ENCODE data around the gene NKAIN4. TPM values are rescaled to one million over a fixed set of nuclear protein-coding genes. Genes with fewer than 3 reads are reported as not detected.
"Not testable (repeated sequence)": the region's sequence is repeated elsewhere in the genome, so short reads cannot be mapped to it uniquely, and the experiment has no call there.

The NKAIN4 gene
- polyA plus RNA-seq, 1 donor (not counting 4 experiments of a cell fraction or from before 2014, with no cell fraction given), result not detected

DNA sequence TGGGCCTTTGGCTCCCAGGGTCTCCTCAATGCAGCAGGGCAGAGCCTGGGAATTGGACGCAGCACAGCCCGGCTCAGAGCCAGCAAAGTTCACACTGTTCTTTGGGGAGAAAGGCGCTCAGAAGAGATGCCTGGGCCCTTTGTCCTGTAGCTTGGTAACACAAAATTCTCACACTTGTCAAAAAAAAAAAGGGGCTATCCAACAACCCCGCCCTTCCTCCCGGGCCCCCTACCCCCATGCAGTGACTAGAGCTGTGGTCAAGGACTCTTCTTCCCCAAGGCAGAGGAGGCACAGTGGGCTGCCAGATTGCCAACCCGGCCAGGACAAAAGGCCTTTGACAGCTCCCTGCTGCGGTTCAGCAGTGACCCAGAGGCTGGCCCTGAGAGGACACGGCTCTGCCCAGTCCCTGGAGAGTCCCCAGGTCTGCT, 2.0 kb downstream of the NKAIN4 start:
- DNase-seq (ENCODE audit: low read depth, low spot score) (no peak), FAIRE-seq (no peak)
- Histone ChIP-seq H3K9me1 (ENCODE audit: control insufficient read depth, extremely low read depth, insufficient read depth, low read length) (no peaks in the 10 kb centered on the region), H3K9ac (ENCODE audit: control insufficient read depth, extremely low read depth, insufficient read depth, low read length) (no peak overlapping the region), H3K27me3 (ENCODE audit: control insufficient read depth, extremely low read depth, insufficient read depth, low read length) (peaks cover 50% of the 10 kb centered on the region), H3K36me3 (ENCODE audit: control insufficient read depth in 2 of 2, extremely low read depth in 1 of 2, insufficient read depth in 2 of 2, low read length in 2 of 2) (no peaks in the 10 kb centered on the region), H2AFZ (ENCODE audit: control insufficient read depth, low read length) (no peak overlapping the region), H3K4me1 (ENCODE audit: control insufficient read depth, extremely low read depth, insufficient read depth, low read length) (peaks cover 17% of the 10 kb centered on the region), H4K20me1 (ENCODE audit: control insufficient read depth, extremely low read depth, insufficient read depth, low read length) (no peaks in the 10 kb centered on the region), H3K4me2 (ENCODE audit: control insufficient read depth, extremely low read depth, insufficient read depth, low read depth, low read length) (no peak overlapping the region), H3K27ac (ENCODE audit: control insufficient read depth, insufficient read depth, low read length) (no peak overlapping the region), H3K4me3 (ENCODE audit: control insufficient read depth in 2 of 3, extremely low read depth in 1 of 3, insufficient read depth in 2 of 3, low read depth in 1 of 3, low read length in 3 of 3) (no peak overlapping the region), H3K79me2 (ENCODE audit: control insufficient read depth, insufficient read depth, low read length) (no peaks in the 10 kb centered on the region), H3K9me3 (ENCODE audit: control insufficient read depth, low read depth, low read length) (no peaks in the 10 kb centered on the region)
- dilution Hi-C loops (cut with MboI; ENCODE audit: extremely low pct_ligation_motif_present, low sequenced_read_pairs), result no loop called here
- TF ChIP-seq, protein P1, sequence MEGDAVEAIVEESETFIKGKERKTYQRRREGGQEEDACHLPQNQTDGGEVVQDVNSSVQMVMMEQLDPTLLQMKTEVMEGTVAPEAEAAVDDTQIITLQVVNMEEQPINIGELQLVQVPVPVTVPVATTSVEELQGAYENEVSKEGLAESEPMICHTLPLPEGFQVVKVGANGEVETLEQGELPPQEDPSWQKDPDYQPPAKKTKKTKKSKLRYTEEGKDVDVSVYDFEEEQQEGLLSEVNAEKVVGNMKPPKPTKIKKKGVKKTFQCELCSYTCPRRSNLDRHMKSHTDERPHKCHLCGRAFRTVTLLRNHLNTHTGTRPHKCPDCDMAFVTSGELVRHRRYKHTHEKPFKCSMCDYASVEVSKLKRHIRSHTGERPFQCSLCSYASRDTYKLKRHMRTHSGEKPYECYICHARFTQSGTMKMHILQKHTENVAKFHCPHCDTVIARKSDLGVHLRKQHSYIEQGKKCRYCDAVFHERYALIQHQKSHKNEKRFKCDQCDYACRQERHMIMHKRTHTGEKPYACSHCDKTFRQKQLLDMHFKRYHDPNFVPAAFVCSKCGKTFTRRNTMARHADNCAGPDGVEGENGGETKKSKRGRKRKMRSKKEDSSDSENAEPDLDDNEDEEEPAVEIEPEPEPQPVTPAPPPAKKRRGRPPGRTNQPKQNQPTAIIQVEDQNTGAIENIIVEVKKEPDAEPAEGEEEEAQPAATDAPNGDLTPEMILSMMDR (optimal IDR thresholded peaks at IDR 0.05 in 1 of 3, IDR thresholded peaks at IDR 0.05 in 1 of 3, conservative IDR thresholded peaks at IDR 0.05 in 1 of 3; ENCODE audit: extremely low read depth in 1 of 3, insufficient read depth in 2 of 3, low read length in 3 of 3), result no peak
- TF ChIP-seq EZH2 (IDR thresholded peaks at IDR 0.05; ENCODE audit: low read length), result no peak

DNA sequence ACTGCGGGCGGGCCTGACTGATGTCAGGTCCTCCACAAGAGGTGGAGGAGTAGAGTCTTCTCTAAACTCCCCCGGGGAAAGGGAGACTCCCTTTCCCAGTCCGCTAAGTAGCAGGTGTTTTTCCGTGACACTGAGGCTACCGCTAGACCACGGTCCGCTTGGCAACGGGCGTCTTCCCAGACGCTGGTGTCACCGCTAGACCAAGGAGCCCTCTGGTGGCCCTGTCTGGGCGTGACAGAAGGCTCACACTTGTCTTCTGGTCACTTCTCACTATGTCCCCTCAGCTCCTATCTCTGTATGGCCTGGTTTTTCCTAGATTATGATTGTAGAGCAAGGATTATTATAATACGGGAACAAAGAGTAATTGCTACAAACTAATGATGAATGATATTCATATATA, 2.9 kb downstream of the NKAIN4 start:
- H3K79me2 ChIP-seq (ENCODE audit: control insufficient read depth, insufficient read depth, low read length); dilution Hi-C loops (cut with MboI; ENCODE audit: extremely low pct_ligation_motif_present, low sequenced_read_pairs); H3K9ac ChIP-seq (ENCODE audit: control insufficient read depth, extremely low read depth, insufficient read depth, low read length); H2AFZ ChIP-seq (ENCODE audit: control insufficient read depth, low read length); H3K9me1 ChIP-seq (ENCODE audit: control insufficient read depth, extremely low read depth, insufficient read depth, low read length); DNase-seq (ENCODE audit: low read depth, low spot score); FAIRE-seq; H3K9me3 ChIP-seq (ENCODE audit: control insufficient read depth, low read depth, low read length); H3K36me3 ChIP-seq (ENCODE audit: control insufficient read depth in 2 of 2, extremely low read depth in 1 of 2, insufficient read depth in 2 of 2, low read length in 2 of 2); H3K27ac ChIP-seq (ENCODE audit: control insufficient read depth, insufficient read depth, low read length); H4K20me1 ChIP-seq (ENCODE audit: control insufficient read depth, extremely low read depth, insufficient read depth, low read length); H3K4me3 ChIP-seq (ENCODE audit: control insufficient read depth in 2 of 3, extremely low read depth in 1 of 3, insufficient read depth in 2 of 3, low read depth in 1 of 3, low read length in 3 of 3); H3K4me2 ChIP-seq (ENCODE audit: control insufficient read depth, extremely low read depth, insufficient read depth, low read depth, low read length): not testable (repeated sequence)
- peaks cover 11% of the 10 kb centered on the region for H3K4me1 ChIP-seq (ENCODE audit: control insufficient read depth, extremely low read depth, insufficient read depth, low read length)
- H3K27me3 ChIP-seq (ENCODE audit: control insufficient read depth, extremely low read depth, insufficient read depth, low read length), result peaks cover 58% of the 10 kb centered on the region

DNA sequence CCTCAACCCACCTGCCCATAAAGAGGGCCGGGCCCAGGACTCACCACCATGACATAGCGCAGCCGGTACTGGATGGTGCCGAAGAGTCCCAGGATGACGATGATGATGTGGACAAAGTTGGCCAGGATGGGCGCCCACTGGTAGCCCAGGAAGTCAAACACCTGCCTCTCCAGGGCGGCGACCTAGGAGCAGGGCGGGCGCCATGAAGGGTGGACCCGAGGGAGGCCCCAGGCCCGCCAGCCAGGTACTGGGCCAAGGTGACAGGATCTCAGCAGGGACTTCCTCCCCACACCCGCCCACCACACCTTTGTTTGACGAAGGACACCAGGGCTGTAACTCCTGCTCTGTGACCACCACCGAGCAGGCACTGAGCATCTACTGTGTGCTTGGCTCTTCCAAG, 4.4 kb downstream of the NKAIN4 start:
- Histone ChIP-seq H3K4me1 (ENCODE audit: control insufficient read depth, extremely low read depth, insufficient read depth, low read length) (no peaks in the 10 kb centered on the region), H3K9me1 (ENCODE audit: control insufficient read depth, extremely low read depth, insufficient read depth, low read length) (no peaks in the 10 kb centered on the region), H3K79me2 (ENCODE audit: control insufficient read depth, insufficient read depth, low read length) (no peaks in the 10 kb centered on the region), H3K27me3 (ENCODE audit: control insufficient read depth, extremely low read depth, insufficient read depth, low read length) (peaks cover 58% of the 10 kb centered on the region), H2AFZ (ENCODE audit: control insufficient read depth, low read length) (no peak overlapping the region), H3K4me2 (ENCODE audit: control insufficient read depth, extremely low read depth, insufficient read depth, low read depth, low read length) (no peak overlapping the region), H3K9ac (ENCODE audit: control insufficient read depth, extremely low read depth, insufficient read depth, low read length) (no peak overlapping the region), H3K27ac (ENCODE audit: control insufficient read depth, insufficient read depth, low read length) (no peak overlapping the region), H3K4me3 (ENCODE audit: control insufficient read depth in 2 of 3, extremely low read depth in 1 of 3, insufficient read depth in 2 of 3, low read depth in 1 of 3, low read length in 3 of 3) (no peak overlapping the region), H3K36me3 (ENCODE audit: control insufficient read depth in 2 of 2, extremely low read depth in 1 of 2, insufficient read depth in 2 of 2, low read length in 2 of 2) (no peaks in the 10 kb centered on the region), H4K20me1 (ENCODE audit: control insufficient read depth, extremely low read depth, insufficient read depth, low read length) (no peaks in the 10 kb centered on the region), H3K9me3 (ENCODE audit: control insufficient read depth, low read depth, low read length) (no peaks in the 10 kb centered on the region)
- FAIRE-seq (no peak), DNase-seq (ENCODE audit: low read depth, low spot score) (no peak)
- TF ChIP-seq, protein P1 (optimal IDR thresholded peaks at IDR 0.05 in 1 of 3, IDR thresholded peaks at IDR 0.05 in 1 of 3, conservative IDR thresholded peaks at IDR 0.05 in 1 of 3; ENCODE audit: extremely low read depth in 1 of 3, insufficient read depth in 2 of 3, low read length in 3 of 3), result no peak
- no peak for TF ChIP-seq EZH2 (IDR thresholded peaks at IDR 0.05; ENCODE audit: low read length)
- dilution Hi-C loops (cut with MboI; ENCODE audit: extremely low pct_ligation_motif_present, low sequenced_read_pairs), result no loop called here

Measured in keratinocyte (primary cell).